Nephron (organoid): Measurements from ENCODE around the gene KCTD19.
"Not testable (repeated sequence)": the region's sequence is repeated elsewhere in the genome, so short reads cannot be mapped to it uniquely, and the experiment has no call there.

Experiments
- H3K27ac Mint-ChIP-seq, 3 experiments: 2 replicates each; pipeline ENCODE4 v1.8.0; 2020; ENCODE audit warnings: mixed read lengths in 3 of 3, mild to moderate bottlenecking in 2 of 3, moderate library complexity in 1 of 3
- H3K27me3 Mint-ChIP-seq: 2 replicates; pipeline ENCODE4 v1.8.0; 2021; ENCODE audit warnings: low read depth, mild to moderate bottlenecking, moderate library complexity, mixed read lengths
- H3K36me3 Mint-ChIP-seq: 2 replicates; pipeline ENCODE4 v1.8.0; 2020; ENCODE audit warnings: low read depth, mixed read lengths
- H3K4me1 Mint-ChIP-seq: 2 replicates; pipeline ENCODE4 v1.8.0; 2020; ENCODE audit warnings: mixed read lengths
- H3K4me3 Mint-ChIP-seq, 3 experiments: 2 replicates each; pipeline ENCODE4 v1.8.0; 2020; ENCODE audit warnings: mild to moderate bottlenecking in 3 of 3, mixed read lengths in 3 of 3, moderate library complexity in 2 of 3
- H3K9me3 Mint-ChIP-seq: 2 replicates; pipeline ENCODE4 v1.8.0; 2020; ENCODE audit warnings: mixed read lengths
- CTCF ChIP-seq, 3 experiments: fragments of 200-600 bp; sonication (generic); IDR thresholded peaks; one replicate each; pipeline ENCODE4 v1.5.0; 2021; ENCODE audit warnings: antibody characterized with exemption in 3 of 3; ENCODE audit not compliant: unreplicated experiment in 3 of 3

KCTD19 gene

DNA sequence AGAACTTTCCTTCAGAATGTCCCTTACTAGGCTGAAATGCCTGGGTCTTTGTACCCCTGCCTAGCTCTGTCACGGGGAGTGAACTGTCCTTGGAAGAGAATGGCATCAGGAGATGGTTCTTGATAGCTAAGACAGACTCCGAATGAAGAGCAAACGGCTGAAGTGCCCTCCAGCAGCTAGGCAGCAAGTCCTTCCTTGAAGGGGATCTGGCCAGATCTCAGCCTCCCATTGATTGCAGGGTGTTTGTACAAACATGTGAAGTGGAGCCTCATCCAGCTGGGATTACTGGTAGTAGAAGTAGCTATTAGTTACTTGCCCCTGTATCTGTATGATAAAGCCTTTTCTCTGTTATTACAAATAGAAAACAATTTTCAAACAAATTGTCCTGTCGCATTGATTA, 31.0 kb upstream of the KCTD19 start:
- no peak for TF ChIP-seq CTCF (IDR thresholded peaks at IDR 0.05; ENCODE audit: unreplicated experiment in 3 of 3)
- H3K36me3 Mint-ChIP-seq = peaks cover 4% of the 10 kb centered on the region

DNA sequence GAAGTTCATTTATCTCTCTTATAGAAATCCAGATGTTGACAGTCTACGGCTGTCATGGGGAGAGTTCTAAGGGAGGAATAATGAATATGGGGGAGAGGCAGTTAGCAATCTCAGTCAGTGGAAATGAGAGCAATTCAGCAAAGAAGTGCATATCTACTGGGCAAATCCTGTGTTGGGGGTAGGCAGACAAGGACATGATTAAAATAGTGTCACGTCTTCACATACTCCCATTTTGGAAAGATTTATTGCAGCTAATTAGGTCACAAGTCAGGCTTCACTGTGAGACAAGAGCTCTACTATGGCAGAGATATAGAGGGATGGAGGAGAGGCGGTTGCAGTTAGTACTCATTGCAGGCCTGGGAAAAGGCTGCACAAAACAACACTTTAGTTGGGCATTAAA, 29.9 kb upstream of the KCTD19 start:
- Mint-ChIP-seq H3K27ac (peak overlapping the region; percentile 82 to 95 (median 87)), H3K4me3 (peak overlapping the region; percentile 1 to 33 (median 9)), H3K4me1 (peaks cover 7% of the 10 kb centered on the region), H3K36me3 (peaks cover 4% of the 10 kb centered on the region), H3K9me3 (no peaks in the 10 kb centered on the region), H3K27me3 (peaks cover 8% of the 10 kb centered on the region)
- no peak for TF ChIP-seq CTCF (IDR thresholded peaks at IDR 0.05; ENCODE audit: unreplicated experiment in 3 of 3)

More for the DNA sequence above, 31.0 kb upstream of the KCTD19 start:
- H3K4me1 Mint-ChIP-seq = peaks cover 7% of the 10 kb centered on the region
- H3K9me3 Mint-ChIP-seq = no peaks in the 10 kb centered on the region
- H3K4me3 Mint-ChIP-seq = no peak overlapping the region
- peak overlapping the region; percentile 34 to 95 (median 66) for H3K27ac Mint-ChIP-seq
- H3K27me3 Mint-ChIP-seq = peaks cover 8% of the 10 kb centered on the region

DNA sequence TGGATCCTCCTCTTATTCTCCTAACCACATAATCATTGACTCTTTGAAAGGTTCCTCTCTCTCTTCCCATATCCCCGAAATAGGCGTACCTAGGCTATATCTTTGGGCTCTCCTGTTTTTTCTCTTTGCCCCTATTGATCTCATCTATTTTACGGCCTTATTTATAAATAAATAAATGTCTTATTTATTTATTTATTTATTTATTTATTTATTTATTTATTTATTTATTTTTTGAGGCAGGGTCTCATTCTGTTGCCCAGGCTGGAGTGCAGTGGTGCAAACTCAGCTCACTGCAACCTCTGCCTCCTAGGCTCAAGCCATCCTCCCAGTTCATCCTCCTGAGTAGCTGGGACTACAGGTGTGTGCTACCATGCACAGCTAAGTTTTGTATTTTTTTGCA, 25.9 kb upstream of the KCTD19 start:
- not testable (repeated sequence) for H3K27me3 Mint-ChIP-seq
- H3K27ac Mint-ChIP-seq = peak overlapping the region in 1 of 3 experiments; percentile 20

DNA sequence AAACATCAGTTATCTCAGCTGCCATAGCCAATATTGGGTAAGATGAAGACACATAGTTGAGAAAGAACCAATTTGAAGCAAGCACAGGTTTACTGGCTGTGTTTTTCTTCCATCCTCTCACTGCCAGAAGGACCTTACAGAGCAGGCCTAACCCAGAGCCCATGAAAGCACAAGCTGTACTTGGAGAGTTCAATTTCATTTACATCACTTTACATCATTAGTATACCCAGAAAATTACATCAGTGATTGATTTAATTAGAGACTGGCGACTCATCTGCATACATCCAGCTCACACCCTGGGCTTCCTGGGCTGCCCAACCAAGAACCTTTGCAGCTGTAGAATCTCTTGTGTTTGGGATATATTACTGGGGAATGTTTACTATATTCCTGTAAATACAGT, 23.8 kb upstream of the KCTD19 start:
- H3K4me1 Mint-ChIP-seq = no peaks in the 10 kb centered on the region
- TF ChIP-seq CTCF (IDR thresholded peaks at IDR 0.05; ENCODE audit: unreplicated experiment in 3 of 3) = no peak
- H3K36me3 Mint-ChIP-seq = peaks cover 4% of the 10 kb centered on the region
- H3K4me3 Mint-ChIP-seq = no peak overlapping the region
- H3K27ac Mint-ChIP-seq = peak overlapping the region in 2 of 3 experiments; percentile 8 to 10
- peaks cover 4% of the 10 kb centered on the region for H3K27me3 Mint-ChIP-seq
- no peaks in the 10 kb centered on the region for H3K9me3 Mint-ChIP-seq

More for the DNA sequence above, 25.9 kb upstream of the KCTD19 start:
- not testable (repeated sequence) for H3K36me3 Mint-ChIP-seq, H3K4me3 Mint-ChIP-seq, H3K9me3 Mint-ChIP-seq, H3K4me1 Mint-ChIP-seq

- Mint-ChIP-seq H3K27ac (peak overlapping the region in 1 of 3 experiments; percentile 42), H3K9me3 (no peaks in the 10 kb centered on the region), H3K27me3 (peaks cover 4% of the 10 kb centered on the region), H3K4me1 (no peaks in the 10 kb centered on the region), H3K4me3 (no peak overlapping the region), H3K36me3 (no peaks in the 10 kb centered on the region)
- TF ChIP-seq CTCF (IDR thresholded peaks at IDR 0.05; ENCODE audit: unreplicated experiment in 3 of 3) = peak; percentile 24 to 59 (median 41)
Measured at GRCh38 chr16:67349172-67349571, 22.6 kb upstream of the KCTD19 start.

DNA sequence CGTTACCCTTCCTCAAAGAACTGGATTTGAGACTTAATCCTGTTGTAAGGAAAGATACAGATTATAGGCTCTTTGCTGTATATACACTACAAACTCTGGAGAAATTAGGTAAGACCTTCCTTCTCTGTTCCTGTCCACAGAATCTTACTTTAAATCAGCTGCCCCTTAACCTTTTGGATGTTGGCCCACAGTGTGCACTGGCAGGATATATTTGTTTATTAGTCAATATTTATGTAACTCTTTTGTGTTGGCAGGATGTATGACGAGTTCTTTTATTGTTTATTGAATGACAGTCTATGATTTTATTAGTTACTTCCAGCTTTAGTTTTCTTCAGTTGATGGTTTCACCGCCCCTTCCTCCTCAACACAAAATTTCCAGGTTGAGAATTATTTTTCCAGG, 19.8 kb upstream of the KCTD19 start:
- no peaks in the 10 kb centered on the region for H3K27me3 Mint-ChIP-seq
- no peaks in the 10 kb centered on the region for H3K36me3 Mint-ChIP-seq
- no peak for TF ChIP-seq CTCF (IDR thresholded peaks at IDR 0.05; ENCODE audit: unreplicated experiment in 3 of 3)
- no peak overlapping the region for H3K27ac Mint-ChIP-seq
- no peaks in the 10 kb centered on the region for H3K9me3 Mint-ChIP-seq
- peaks cover 6% of the 10 kb centered on the region for H3K4me1 Mint-ChIP-seq
- no peak overlapping the region for H3K4me3 Mint-ChIP-seq
